Body of pancreas (tissue), 4 donors: ENCODE measurements around the gene MFAP4.

Source experiments
- POLR2A ChIP-seq, 3 donors: fragments of 450-650 bp; IDR thresholded peaks; one replicate each; pipeline ENCODE4 v1.6.1; 2016; ENCODE audit warnings: antibody characterized with exemption in 3 of 3, mild to moderate bottlenecking in 2 of 3
- TF ChIP-seq, protein P1 (sequence below), 7 experiments: fragments of 450-650 bp in 4 of 7; fragments of 200-600 bp in 3 of 7; sonication (generic) in 3 of 7; IDR thresholded peaks; one replicate each; pipeline ENCODE4 v1.5.1; 2016 to 2019; ENCODE audit warnings: antibody characterized with exemption in 7 of 7

DNA sequence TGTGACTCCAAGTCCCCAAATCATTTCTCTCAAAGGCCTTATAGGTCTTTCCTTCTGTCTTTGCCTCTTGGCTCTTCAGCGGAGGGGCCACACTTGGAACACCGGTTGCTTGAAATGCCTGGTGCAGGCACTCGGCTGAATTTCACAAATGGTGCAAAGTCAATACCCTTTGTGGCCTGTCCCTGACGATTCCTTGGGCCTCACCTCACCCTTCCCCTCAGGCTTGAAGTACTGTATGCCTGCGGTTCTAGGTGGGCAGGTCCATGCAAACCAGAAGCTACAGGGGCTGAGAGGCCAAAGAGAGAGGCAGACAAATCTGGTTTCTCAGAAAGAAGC lies 20.4 kb downstream of the MFAP4 start:
- TF ChIP-seq POLR2A (IDR thresholded peaks at IDR 0.05): no peak
- TF ChIP-seq, protein P1, sequence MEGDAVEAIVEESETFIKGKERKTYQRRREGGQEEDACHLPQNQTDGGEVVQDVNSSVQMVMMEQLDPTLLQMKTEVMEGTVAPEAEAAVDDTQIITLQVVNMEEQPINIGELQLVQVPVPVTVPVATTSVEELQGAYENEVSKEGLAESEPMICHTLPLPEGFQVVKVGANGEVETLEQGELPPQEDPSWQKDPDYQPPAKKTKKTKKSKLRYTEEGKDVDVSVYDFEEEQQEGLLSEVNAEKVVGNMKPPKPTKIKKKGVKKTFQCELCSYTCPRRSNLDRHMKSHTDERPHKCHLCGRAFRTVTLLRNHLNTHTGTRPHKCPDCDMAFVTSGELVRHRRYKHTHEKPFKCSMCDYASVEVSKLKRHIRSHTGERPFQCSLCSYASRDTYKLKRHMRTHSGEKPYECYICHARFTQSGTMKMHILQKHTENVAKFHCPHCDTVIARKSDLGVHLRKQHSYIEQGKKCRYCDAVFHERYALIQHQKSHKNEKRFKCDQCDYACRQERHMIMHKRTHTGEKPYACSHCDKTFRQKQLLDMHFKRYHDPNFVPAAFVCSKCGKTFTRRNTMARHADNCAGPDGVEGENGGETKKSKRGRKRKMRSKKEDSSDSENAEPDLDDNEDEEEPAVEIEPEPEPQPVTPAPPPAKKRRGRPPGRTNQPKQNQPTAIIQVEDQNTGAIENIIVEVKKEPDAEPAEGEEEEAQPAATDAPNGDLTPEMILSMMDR (IDR thresholded peaks at IDR 0.05): no peak
